Bone marrow (tissue), 2 donors: ENCODE measurements around the gene RAP2B.
A peak's percentile ranks its signal among the peaks of the same experiment; 100 is the strongest.

Experiments
- DNase-seq, 2 donors: peaks; one replicate each; lab custom pipeline; 2025; lab: John Stamatoyannopoulos, UW

RAP2B gene

DNA sequence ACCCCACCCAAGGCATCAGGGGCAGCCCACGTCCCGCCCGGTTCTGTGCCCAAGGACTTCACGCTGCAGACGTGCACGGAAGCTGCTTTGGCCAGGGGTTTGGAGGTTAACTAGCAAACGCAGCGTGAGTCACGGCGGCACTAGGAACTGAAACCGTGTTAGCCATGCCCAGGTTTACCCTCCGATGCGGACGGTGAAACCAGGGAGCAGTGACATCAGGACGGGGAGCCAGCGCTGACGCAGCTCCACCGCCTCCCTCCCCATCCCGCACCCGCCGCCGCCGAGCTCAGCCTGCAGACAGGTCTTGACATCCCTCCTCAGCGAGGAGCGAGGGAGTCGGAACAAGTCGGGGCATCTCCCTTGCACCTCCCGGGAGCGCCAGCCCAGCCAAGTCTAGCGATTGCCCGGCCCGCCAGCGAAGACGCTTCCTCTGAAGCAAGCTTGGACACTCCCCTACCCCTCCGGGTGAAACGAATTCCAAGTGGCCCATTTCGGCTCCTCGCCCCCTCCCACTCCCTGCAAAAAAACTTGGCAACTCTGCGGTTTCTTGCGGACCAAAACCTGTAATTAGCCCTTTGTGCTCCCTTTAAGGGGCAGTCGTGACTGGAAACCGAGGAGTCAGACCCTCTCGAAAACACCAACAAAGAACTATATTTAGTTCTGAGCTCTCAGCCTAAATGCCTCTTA is 1.4 kb upstream of the RAP2B start:
- DNase-seq: peak; percentile 76 to 79

GRCh38 chr3:153161138-153161713 is 800 bp upstream of the RAP2B start:
- DNase-seq: peak; percentile 69 to 99

- DNase-seq: peak in 1 of 2 donors; percentile 77
These were observed 727 bp downstream of the RAP2B start for GRCh38 chr3:153162513-153163392.

- peak in 1 of 2 donors; percentile 29 for DNase-seq
These were observed 1.3 kb downstream of the RAP2B start for GRCh38 chr3:153163393-153163724.

DNA sequence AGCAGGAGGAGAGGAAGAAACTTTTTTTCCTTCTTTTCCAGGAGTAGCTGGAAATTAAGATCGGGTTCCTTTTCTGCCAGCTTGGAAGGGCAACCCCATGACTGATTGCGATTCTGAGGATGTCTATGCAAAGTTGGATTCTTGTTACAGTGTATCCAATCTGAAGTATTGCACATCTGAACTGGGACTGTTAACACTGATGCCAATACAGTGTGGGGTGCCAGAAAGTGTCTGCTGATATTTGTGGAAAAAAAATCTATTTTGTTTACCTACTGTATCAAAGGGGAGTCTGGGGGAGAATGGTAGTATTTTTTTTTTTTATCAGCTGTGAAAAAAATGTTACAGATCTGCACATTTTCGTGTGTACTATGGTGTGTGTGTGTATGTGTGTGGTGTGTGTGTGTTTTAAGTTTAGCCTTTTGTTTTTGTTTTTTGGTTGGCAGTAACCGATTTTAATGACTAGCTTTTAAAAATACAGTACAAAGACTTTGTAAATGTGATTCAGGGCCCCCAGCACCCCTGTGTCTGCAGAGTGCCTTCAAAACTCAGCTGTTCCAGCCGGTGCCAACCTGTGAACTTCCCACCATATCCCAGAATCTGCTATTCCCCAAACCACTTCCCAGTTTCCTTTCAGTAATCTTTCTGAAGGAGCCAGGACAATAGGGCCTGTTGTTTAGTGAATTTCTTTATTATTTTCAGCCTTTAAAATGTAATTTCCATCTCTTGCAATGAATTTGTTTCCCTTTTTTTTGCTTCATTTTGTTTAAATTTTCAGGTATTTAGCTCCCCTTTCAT is 1.9 kb downstream of the RAP2B start:
- no peak for DNase-seq

DNA sequence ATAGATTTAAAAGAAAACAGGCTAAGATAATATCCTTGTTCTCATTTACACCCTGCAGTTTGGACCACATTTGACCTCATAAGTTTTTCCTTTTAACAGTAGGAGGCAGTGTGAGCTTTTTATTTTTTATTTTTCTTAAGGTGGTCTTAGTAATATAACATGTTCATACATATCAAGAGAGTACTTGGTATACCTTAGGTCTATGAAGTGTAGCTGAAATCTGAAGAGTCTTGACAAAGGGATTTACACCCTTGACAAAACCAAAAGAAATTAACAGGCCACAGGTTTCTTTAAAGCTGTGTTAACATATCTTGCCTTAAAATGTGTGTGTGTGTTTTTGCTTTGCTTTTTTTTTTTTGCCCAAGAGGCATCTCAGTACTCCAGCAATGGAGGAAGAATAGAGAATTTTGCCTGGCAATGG is 3.2 kb downstream of the RAP2B start:
- peak in 1 of 2 donors; percentile 63 for DNase-seq

- peak in 1 of 2 donors; percentile 33 for DNase-seq
These were observed 4.2 kb downstream of the RAP2B start for GRCh38 chr3:153166206-153166605.

- no peak for DNase-seq
These were observed 4.8 kb downstream of the RAP2B start for GRCh38 chr3:153166796-153167195.

- DNase-seq: no peak
These were observed 7.9 kb downstream of the RAP2B start for GRCh38 chr3:153169793-153170383.

DNA sequence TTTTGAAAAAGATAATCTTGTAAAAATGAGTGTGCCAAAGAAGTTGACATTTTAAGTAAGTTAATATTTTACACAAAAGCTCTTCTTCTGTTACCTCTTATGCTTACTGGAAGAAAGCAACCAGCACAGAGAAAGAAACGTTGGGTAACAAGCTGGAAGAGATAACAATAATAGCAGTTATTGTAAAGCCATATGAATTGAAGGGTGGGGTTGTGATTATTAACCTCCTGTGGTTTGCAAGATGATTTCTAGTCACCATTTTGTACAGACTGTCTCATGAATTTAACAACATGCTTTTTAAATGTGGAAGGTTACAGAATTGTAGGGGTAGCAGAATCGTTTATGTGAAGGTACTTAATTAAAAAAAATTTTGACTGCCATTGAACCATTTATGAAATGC is 9.2 kb downstream of the RAP2B start:
- DNase-seq: no peak

DNA sequence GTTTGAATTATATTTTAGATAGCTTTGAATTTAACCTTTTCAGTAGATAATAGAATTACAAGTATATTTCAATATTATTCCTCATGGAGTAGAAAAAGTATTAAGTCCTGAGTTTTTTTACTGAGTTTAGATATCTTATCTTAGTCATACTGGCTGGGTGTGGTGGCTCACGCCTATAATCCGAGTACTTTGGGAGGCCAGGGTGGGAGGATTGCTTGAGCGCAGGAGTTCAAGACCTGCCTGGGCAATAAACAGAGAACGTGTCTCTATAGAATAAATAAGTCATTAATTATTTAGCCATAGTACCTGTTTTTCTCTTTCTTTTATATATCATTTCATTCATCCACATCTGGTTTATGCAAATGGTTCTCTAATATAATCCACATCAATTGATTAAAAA is 9.9 kb downstream of the RAP2B start:
- no peak for DNase-seq

DNA sequence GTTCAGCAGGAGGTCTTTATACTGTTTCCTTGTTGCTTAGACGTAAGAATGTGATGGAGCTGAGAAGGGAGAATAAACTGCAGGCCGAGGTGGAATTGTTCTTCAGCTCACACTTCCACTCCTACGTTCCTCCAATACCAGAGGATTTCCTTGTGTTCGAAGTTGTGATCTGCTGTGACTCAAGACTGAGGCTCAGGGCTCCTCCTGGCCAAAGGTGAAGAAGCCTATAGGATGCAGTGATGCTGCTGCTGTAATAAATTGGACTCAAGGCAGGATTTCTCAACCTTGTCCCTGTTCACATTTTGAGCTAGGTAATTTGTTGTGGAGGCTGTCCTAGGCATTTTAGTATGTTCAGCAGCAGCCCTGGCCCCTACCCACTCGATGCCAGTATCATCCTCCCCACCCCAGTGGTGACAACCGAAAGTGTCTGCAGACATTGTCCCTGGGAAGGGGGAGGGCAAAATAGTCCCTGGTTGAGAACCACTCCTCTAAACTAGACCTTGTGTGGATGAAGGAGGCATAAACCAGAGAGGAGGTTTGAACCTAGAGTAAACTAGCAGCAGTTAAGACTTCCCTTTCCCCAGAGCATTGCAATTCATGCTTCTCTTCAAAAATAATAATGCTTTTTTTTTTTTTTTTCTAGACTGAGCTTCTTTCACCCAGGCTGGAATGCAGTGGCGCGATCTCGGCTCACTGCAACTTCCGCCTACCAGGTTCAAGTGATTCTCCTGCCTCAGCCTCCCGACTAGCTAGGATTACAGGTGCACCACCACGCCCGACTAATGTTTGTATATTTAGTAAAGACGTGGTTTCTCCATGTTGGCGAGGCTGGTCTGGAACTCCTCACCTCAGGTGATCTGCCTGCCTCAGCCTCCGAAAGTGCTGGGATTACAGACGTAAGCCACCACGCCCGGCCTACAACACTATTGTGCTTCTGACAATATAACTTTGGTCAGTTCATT is 11.1 kb downstream of the RAP2B start:
- no peak for DNase-seq

DNA sequence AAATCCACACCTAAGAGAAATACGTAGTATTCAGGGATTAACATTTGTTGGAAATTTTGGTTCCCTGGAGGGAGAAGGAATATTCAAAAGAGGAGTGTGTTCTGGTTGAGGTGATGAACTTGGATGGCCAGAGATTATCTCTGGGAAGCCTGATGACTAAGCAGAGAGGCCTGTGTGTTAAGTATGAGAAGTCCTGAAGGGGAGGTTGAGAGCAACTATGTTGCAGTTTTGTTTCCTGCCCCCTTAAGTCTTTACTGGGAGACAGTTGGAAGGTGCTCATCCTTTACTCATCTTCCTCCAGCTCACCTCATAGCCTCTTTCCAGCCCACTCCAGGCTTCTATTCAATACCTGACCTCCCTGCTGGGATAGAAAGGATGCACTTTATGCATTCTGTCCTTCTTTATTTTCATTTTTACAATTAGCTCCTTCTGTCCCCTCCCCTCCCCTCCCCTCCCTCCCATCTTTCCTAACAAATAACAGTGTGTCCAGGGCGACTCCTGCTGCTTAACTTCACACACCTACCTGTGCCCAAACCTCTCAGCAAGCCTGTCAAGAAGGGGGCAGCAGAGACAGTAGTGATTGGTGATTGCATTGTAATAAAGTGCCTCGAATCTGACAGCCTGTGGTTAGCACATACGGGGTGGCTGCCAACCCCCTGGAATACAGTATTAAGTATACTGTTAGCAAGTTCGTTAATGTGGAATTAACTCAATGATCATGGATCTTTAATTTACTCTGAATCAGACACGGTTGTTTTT is 11.9 kb downstream of the RAP2B start:
- DNase-seq: no peak

DNA sequence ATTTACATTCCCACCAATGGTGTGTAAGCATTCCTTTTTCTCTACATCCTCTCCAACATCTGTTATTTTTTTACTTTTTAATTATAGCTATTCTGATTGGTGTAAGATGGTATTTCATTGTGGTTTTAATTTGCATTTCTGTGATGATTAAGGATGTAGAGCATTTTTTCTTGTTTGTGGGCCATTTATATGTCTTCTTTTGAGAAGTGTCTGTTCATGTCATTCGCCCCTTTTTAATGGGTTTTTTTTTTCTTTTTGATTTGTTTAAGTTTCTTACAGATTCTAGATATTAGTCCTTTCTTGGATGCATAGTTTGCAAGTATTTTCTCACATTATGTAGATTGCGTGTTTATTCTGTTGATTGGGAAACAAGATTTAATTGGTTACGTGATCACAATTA is 14.2 kb downstream of the RAP2B start:
- DNase-seq: no peak

GRCh38 chr3:153180860-153181372 is 18.9 kb downstream of the RAP2B start:
- DNase-seq: no peak

GRCh38 chr3:153182501-153183293 is 20.7 kb downstream of the RAP2B start:
- DNase-seq: peak in 1 of 2 donors; percentile 61

DNA sequence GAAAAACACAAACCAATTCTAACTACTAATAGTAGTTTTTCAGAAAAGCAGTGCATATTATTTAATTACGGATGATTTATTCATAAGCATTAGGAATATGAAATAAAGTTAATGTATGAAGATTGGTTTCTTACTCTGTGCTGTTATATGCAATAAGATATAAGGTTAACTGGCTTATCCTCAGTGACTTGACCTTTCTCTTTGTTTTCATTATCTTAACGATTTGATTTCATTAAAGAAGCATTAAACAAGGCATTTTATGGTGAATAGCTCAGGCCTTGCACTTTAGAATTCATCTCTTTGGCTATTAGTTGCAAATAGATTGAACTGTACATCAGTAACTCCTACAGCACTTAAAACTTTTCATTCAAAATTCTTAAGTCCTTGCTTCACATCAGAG is 28.9 kb downstream of the RAP2B start:
- DNase-seq: no peak

DNA sequence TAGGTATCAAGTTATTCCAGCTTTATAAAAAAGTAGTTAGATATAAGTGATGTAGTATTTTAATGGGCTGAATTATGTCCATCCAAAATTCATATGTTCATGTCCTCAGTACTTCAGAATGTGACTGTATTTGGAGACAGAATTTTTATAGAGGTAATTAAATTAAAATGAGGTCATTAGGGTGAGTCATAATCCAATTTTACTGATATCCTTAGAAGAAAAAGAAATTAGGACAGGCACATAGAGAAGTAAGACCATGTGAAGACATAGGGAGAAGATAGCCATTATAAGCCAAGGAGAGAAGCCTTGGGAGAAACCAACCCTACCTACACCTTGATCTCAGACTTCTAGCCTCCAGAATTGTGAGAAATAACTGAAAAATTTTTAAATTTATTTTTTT is 30.3 kb downstream of the RAP2B start:
- no peak for DNase-seq
